H1 (cell line): Measurements from ENCODE around the gene TSC22D4. TPM values are rescaled to one million over a fixed set of nuclear protein-coding genes. Genes with fewer than 3 reads are reported as not detected.

Experiments used
- CTCF ChIA-PET: fragments of 300-600 bp; sonication (Branson Sonifier 250); formaldehyde crosslinking; loops from one replicate; lab custom pipeline; 2021; ENCODE audit not compliant: partially characterized antibody; lab: Charles Lee
- POLR2A ChIA-PET: fragments of 300-600 bp; sonication (Branson Sonifier 250); formaldehyde crosslinking; loops from one replicate; lab custom pipeline; 2021; ENCODE audit warnings: inconsistent platforms; ENCODE audit not compliant: partially characterized antibody; lab: Charles Lee
- DNase-seq, 2 experiments: peaks; one replicate each; pipeline versions ENCODE4 v3.0.0 to v3.0.0-alpha.2; 2010 to 2022; ENCODE audit warnings: low spot score in 2 of 2, low read depth in 1 of 2, mixed read lengths in 1 of 2
- FAIRE-seq: peaks from 2 replicates; lab custom pipeline; 2011; peaks lifted over from hg19 to GRCh38; lab: Jason Lieb, UNC
- H2AFZ ChIP-seq: 2 replicates; pipeline ENCODE4 v1.8.1; 2012; ENCODE audit warnings: low read length, inconsistent platforms
- H2AK5ac ChIP-seq: 2 replicates; pipeline ENCODE4 v1.6.1; 2013; ENCODE audit warnings: low read depth, low read length
- H2BK120ac ChIP-seq: replicated peaks from 2 replicates; pipeline ENCODE3; 2013; ENCODE audit warnings: low read depth, low read length, inconsistent platforms
- H2BK12ac ChIP-seq: 2 replicates; pipeline ENCODE4 v1.6.1; 2013; ENCODE audit warnings: low read depth, low read length
- H2BK15ac ChIP-seq: 2 replicates; pipeline ENCODE4 v1.6.1; 2013; ENCODE audit warnings: low read length
- H2BK20ac ChIP-seq: 2 replicates; pipeline ENCODE4 v1.6.1; 2013; ENCODE audit warnings: low read length
- H2BK5ac ChIP-seq: 2 replicates; pipeline ENCODE4 v1.6.1; 2013; ENCODE audit warnings: low read depth, low read length
- H3K14ac ChIP-seq: 2 replicates; pipeline ENCODE4 v1.6.1; 2013; ENCODE audit warnings: inconsistent platforms; ENCODE audit not compliant: insufficient read length
- H3K18ac ChIP-seq: 2 replicates; pipeline ENCODE4 v1.6.1; 2013; ENCODE audit warnings: low read length; ENCODE audit errors: extremely low read depth
- H3K23ac ChIP-seq: 2 replicates; pipeline ENCODE4 v1.6.1; 2013; ENCODE audit warnings: inconsistent platforms; ENCODE audit not compliant: insufficient read length
- H3K23me2 ChIP-seq: 2 replicates; pipeline ENCODE4 v1.6.1; 2013; ENCODE audit warnings: low read depth, low read length
- H3K27ac ChIP-seq: 2 replicates; pipeline ENCODE4 v1.6.1; 2011; ENCODE audit warnings: low read depth, low read length, inconsistent platforms
- H3K27me3 ChIP-seq, 4 experiments: replicated peaks in 1 of 4; 1 replicate in 1 of 4; 2 replicates in 3 of 4; pipeline versions ENCODE4 v1.6.1 to v1.8.1; 2011 to 2013; ENCODE audit warnings: low read length in 3 of 4, mild to moderate bottlenecking in 3 of 4, inconsistent platforms in 2 of 4, mixed read lengths in 2 of 4, moderate library complexity in 1 of 4; ENCODE audit not compliant: control insufficient read depth in 3 of 4, insufficient read depth in 3 of 4; ENCODE audit errors: extremely low read depth in 1 of 4
- H3K36me3 ChIP-seq, 4 experiments: 2 replicates each; pipeline versions ENCODE4 v1.6.1 to v1.8.1; 2011 to 2013; ENCODE audit warnings: mild to moderate bottlenecking in 4 of 4, low read length in 3 of 4, moderate library complexity in 2 of 4, control low read depth in 1 of 4, inconsistent platforms in 1 of 4; ENCODE audit not compliant: insufficient read depth in 4 of 4, control insufficient read depth in 2 of 4
- H3K4ac ChIP-seq: replicated peaks from 2 replicates; pipeline ENCODE3; 2013; ENCODE audit warnings: low read length, low read depth, mixed read lengths, inconsistent platforms; ENCODE audit not compliant: insufficient read length
- H3K4me1 ChIP-seq, 4 experiments: replicated peaks in 1 of 4; 1 replicate in 1 of 4; 2 replicates in 3 of 4; pipeline versions ENCODE4 v1.6.1 to v1.8.1; 2011 to 2013; ENCODE audit warnings: low read length in 3 of 4, inconsistent platforms in 2 of 4, mixed read lengths in 1 of 4; ENCODE audit not compliant: insufficient read depth in 4 of 4, control insufficient read depth in 3 of 4
- H3K4me2 ChIP-seq, 2 experiments: 2 replicates each; pipeline versions ENCODE4 v1.6.1 to v1.8.1; 2011 to 2013; ENCODE audit warnings: low read depth in 2 of 2, low read length in 2 of 2, control low read depth in 1 of 2, inconsistent platforms in 1 of 2, mild to moderate bottlenecking in 1 of 2; ENCODE audit not compliant: insufficient read depth in 1 of 2
- H3K4me3 ChIP-seq, 4 experiments: fragments of 200-600, 300-600 bp in 1 of 4; sonication (generic), shearing (Covaris generic), sonication (Bioruptor Twin) in 1 of 4; 2 replicates each; pipeline versions ENCODE4 v1.5.1 to v1.8.1; 2011 to 2016; ENCODE audit warnings: low read length in 4 of 4, low read depth in 3 of 4, control low read depth in 2 of 4, inconsistent platforms in 2 of 4, mild to moderate bottlenecking in 2 of 4, mixed read lengths in 1 of 4, moderate library complexity in 1 of 4; ENCODE audit not compliant: insufficient read depth in 2 of 4; ENCODE audit errors: extremely low read depth in 1 of 4
- H3K56ac ChIP-seq: replicated peaks from 2 replicates; pipeline ENCODE3; 2013; ENCODE audit warnings: low read depth, mild to moderate bottlenecking, mixed read lengths, low read length, inconsistent platforms; ENCODE audit not compliant: insufficient read length
- H3K79me1 ChIP-seq: 2 replicates; pipeline ENCODE4 v1.6.1; 2013; ENCODE audit warnings: low read depth, low read length, control low read depth
- H3K79me2 ChIP-seq, 2 experiments: 2 replicates each; pipeline versions ENCODE4 v1.6.1 to v1.8.1; 2012 to 2013; ENCODE audit warnings: low read length in 2 of 2, mild to moderate bottlenecking in 2 of 2, inconsistent platforms in 1 of 2; ENCODE audit not compliant: insufficient read depth in 2 of 2, control insufficient read depth in 1 of 2
- H3K9ac ChIP-seq, 4 experiments: replicated peaks in 1 of 4; 1 replicate in 1 of 4; 2 replicates in 3 of 4; pipeline versions ENCODE4 v1.6.1 to v1.8.1; 2011 to 2013; ENCODE audit warnings: low read depth in 3 of 4, low read length in 3 of 4, control low read depth in 2 of 4, mild to moderate bottlenecking in 2 of 4, moderate library complexity in 2 of 4, inconsistent platforms in 1 of 4; ENCODE audit errors: extremely low read depth in 1 of 4
- H3K9me3 ChIP-seq, 2 experiments: 2 replicates each; pipeline versions ENCODE4 v1.6.1 to v1.8.1; 2012 to 2013; ENCODE audit warnings: mild to moderate bottlenecking in 2 of 2, moderate library complexity in 2 of 2, control low read depth in 1 of 2, inconsistent platforms in 1 of 2, low read depth in 1 of 2, low read length in 1 of 2, mixed read lengths in 1 of 2; ENCODE audit not compliant: insufficient read depth in 2 of 2
- H4K20me1 ChIP-seq, 2 experiments: replicated peaks in 1 of 2; 2 replicates each; pipeline versions ENCODE3 to v1.8.1; 2011 to 2013; ENCODE audit warnings: inconsistent platforms in 2 of 2, low read length in 2 of 2, mild to moderate bottlenecking in 1 of 2; ENCODE audit not compliant: insufficient read depth in 2 of 2, control insufficient read depth in 1 of 2
- H4K5ac ChIP-seq: 2 replicates; pipeline ENCODE4 v1.6.1; 2013; ENCODE audit warnings: low read length, low read depth, mixed read lengths, inconsistent platforms; ENCODE audit not compliant: insufficient read length
- H4K8ac ChIP-seq: 2 replicates; pipeline ENCODE4 v1.8.0; 2013; ENCODE audit warnings: mild to moderate bottlenecking, moderate library complexity, low read length, inconsistent platforms; ENCODE audit not compliant: insufficient read depth; ENCODE audit errors: extremely low read depth
- H4K91ac ChIP-seq: replicated peaks from 2 replicates; pipeline ENCODE3; 2013; ENCODE audit warnings: low read length, mixed read lengths, inconsistent platforms; ENCODE audit not compliant: insufficient read length
- HDAC2 ChIP-seq, 2 experiments: fragments of 300-600 bp in 1 of 2; sonication (generic) in 1 of 2; IDR thresholded peaks; 2 replicates each; pipeline ENCODE4 v1.6.1; 2011 to 2012; ENCODE audit warnings: low read depth in 2 of 2, low read length in 2 of 2, mild to moderate bottlenecking in 2 of 2, moderate library complexity in 2 of 2, borderline replicate concordance in 1 of 2, inconsistent platforms in 1 of 2
- JUN ChIP-seq: IDR thresholded peaks from 2 replicates; pipeline ENCODE4 v1.6.1; 2011; ENCODE audit warnings: low read depth, mild to moderate bottlenecking, improper control_type of control experiment, low read length
- RFX5 ChIP-seq: IDR thresholded peaks from 2 replicates; pipeline ENCODE4 v1.6.1; 2011; ENCODE audit warnings: low read depth, low read length, improper control_type of control experiment, borderline replicate concordance
- TCF12 ChIP-seq: IDR thresholded peaks from 2 replicates; pipeline ENCODE4 v1.6.1; 2011; ENCODE audit warnings: low read depth, mild to moderate bottlenecking, low read length
- WGBS, 2 experiments: shearing (Covaris generic) in 1 of 2; methylation state at CpG; one replicate each; pipeline versions ENCODE4 v1.1.6 to v1.1.7; 2013 to 2015; ENCODE audit warnings: low lambda C conversion rate in 2 of 2, mixed read lengths in 2 of 2, inconsistent platforms in 1 of 2, low coverage in 1 of 2, missing lambda C conversion rate in 1 of 2; ENCODE audit not compliant: insufficient replicate concordance in 2 of 2, insufficient coverage in 1 of 2, insufficient read length in 1 of 2; ENCODE audit errors: extremely low coverage in 1 of 2, missing lambda C conversion rate in 1 of 2; 5-methylcytosine and 5-hydroxymethylcytosine counted together
- long read RNA-seq, 2 experiments: library from RNA in 1 of 2; library from capped mRNA in 1 of 2; stranded (forward); transcript quantifications; one replicate each; pipeline ENCODE4 v2.0.0, GENCODE V29; 2021; ENCODE audit warnings: inconsistent platforms in 1 of 2
- polyA minus RNA-seq, 3 experiments: library from RNA; depleted of rRNA, polyadenylated mRNA; stranded (reverse); fragments of >200 nt; gene quantifications; 1 replicate in 2 of 3; 2 replicates in 1 of 3; pipeline ENCODE4 v1.2.3, GENCODE V29; 2011
- polyA plus RNA-seq, 7 experiments: library from polyadenylated mRNA; depleted of rRNA in 3 of 7; stranded (reverse) in 5 of 7; unstranded in 2 of 7; fragments of >200 nt in 5 of 7; fragments of 200-250 nt in 2 of 7; gene quantifications; 1 replicate in 5 of 7; 2 replicates in 1 of 7; 4 replicates in 1 of 7; pipeline versions ENCODE4 v1.2.1 to v1.2.3, GENCODE V29; 2011 to 2013; ENCODE audit warnings: missing spikeins in 2 of 7, mixed read lengths in 2 of 7
- total RNA-seq: library from RNA; stranded (reverse); fragmentation: NEBNext Ultra II Directional; extraction: Animal tissue kit (Norgen Biotek cat#: 25700); gene quantifications from 2 replicates; pipeline ENCODE4 v1.2.1, GENCODE V29; 2021

The TSC22D4 gene
- 20.3 and 24.1 TPM in 2 replicates for total RNA-seq
- polyA plus RNA-seq (2011; rRNA removed), result 13.2 and 22.4 TPM in 2 replicates
- 14.7 TPM for polyA plus RNA-seq (2011; cell fraction: cytosol; rRNA removed)
- polyA plus RNA-seq (2011; cell fraction: nucleus; rRNA removed), result 22.4 TPM
- 13.5 to 21.7 TPM (median 20.5 TPM) in 4 replicates for polyA plus RNA-seq (2012, experiment 1 of 2)
- 18.7 TPM for polyA plus RNA-seq (2012, experiment 2 of 2)
- polyA plus RNA-seq (2013, experiment 1 of 2), result 15.3 TPM
- 14.1 TPM for polyA plus RNA-seq (2013, experiment 2 of 2)
- polyA minus RNA-seq (2011; rRNA and poly(A)+ RNA removed), result 4.6 and 6.6 TPM in 2 replicates
- polyA minus RNA-seq (2011; cell fraction: cytosol; rRNA and poly(A)+ RNA removed), result 15.1 TPM
- polyA minus RNA-seq (2011; cell fraction: nucleus; rRNA and poly(A)+ RNA removed), result 7.5 TPM
- long read RNA-seq, experiment 1, transcript TSC22D4-201 (5 exons, 2,383 nt), result major isoform, 7 of 26 reads
- long read RNA-seq, experiment 1, partial matches to known transcripts, result 11 of 26 reads
- long read RNA-seq, experiment 1, other reads (novel, unspliced or antisense), result 7 of 26 reads
- long read RNA-seq, experiment 2, result 0 reads

GRCh38 chr7:100478958-100479660 is at the start of gene TSC22D4:
TSS of gene TSC22D4 (minus strand) at chr7:100479214. CDS start at chr7:100478038, 1,176 bp downstream.
- H3K79me2 ChIP-seq, result no peaks in the 10 kb centered on the region
- H3K4me2 ChIP-seq, result peak within 1 kb of the TSS; percentile 81 to 83
- H4K91ac ChIP-seq, result no peak within 1 kb of the TSS
- CTCF ChIA-PET, result interaction anchor here (0.6 to 11.3 kb wide), 5 partner anchors 13 to 81 kb away, joined by 3 to 152 read pairs (median 6); partner anchors contain the start of gene SPACDR
- no peaks in the 10 kb centered on the region; the same call in 1 of the 2 replicates for H3K79me1 ChIP-seq
- H3K4me1 ChIP-seq, result peaks cover 0 to 12% (median 6%) of the 10 kb centered on the region in 4 experiments; a peak in 5 of 7 replicates
- no peak within 1 kb of the TSS for H2AFZ ChIP-seq
- H3K23ac ChIP-seq, result no peak within 1 kb of the TSS
- POLR2A ChIA-PET, result interaction anchor here (0.6 to 2.0 kb wide), 10 partner anchors 10 to 655 kb away, joined by 3 to 13 read pairs (median 4); partner anchors contain the start of genes MEPCE, PCOLCE and ZCWPW1
- H3K56ac ChIP-seq, result peak within 1 kb of the TSS; percentile 54
- H2BK12ac ChIP-seq, result no peak within 1 kb of the TSS
- H4K8ac ChIP-seq, result no peak within 1 kb of the TSS
- peak within 1 kb of the TSS in 2 of 4 experiments; percentile 52 to 54; a peak in 2 of 7 replicates for H3K9ac ChIP-seq
- peak within 1 kb of the TSS; percentile 78 to 86 (median 81) for H3K4me3 ChIP-seq
- H3K27ac ChIP-seq, result no peak within 1 kb of the TSS
- peak within 1 kb of the TSS; percentile 44 for H4K5ac ChIP-seq
- H3K36me3 ChIP-seq, result peaks cover 0 to 3% (median 0%) of the 10 kb centered on the region in 4 experiments; a peak in 1 of 8 replicates
- H3K18ac ChIP-seq, result peak within 1 kb of the TSS; percentile 48; the same call in 1 of the 2 replicates
- no peak within 1 kb of the TSS for H2AK5ac ChIP-seq
- H3K14ac ChIP-seq, result no peak within 1 kb of the TSS
- H3K23me2 ChIP-seq, result peaks cover 6% of the 10 kb centered on the region; the same call in 1 of the 2 replicates
- 2% methylated on average over 19 of the region's 27 CpGs; no CpG with 5 or more reads in 1 of the 2 experiments for WGBS, 2 experiments
- peak within 1 kb of the TSS; percentile 54; the same call in 1 of the 2 replicates for H2BK5ac ChIP-seq
- H2BK15ac ChIP-seq, result no peak within 1 kb of the TSS
- no peaks in the 10 kb centered on the region for H3K9me3 ChIP-seq
- no peak within 1 kb of the TSS for H2BK120ac ChIP-seq
- H4K20me1 ChIP-seq, result no peaks in the 10 kb centered on the region
- H3K27me3 ChIP-seq, result no peaks in the 10 kb centered on the region
- FAIRE-seq (no peak), DNase-seq (peak; percentile 90 to 96)
- H2BK20ac ChIP-seq, result no peak within 1 kb of the TSS
- no peak within 1 kb of the TSS for H3K4ac ChIP-seq
- TF ChIP-seq HDAC2 (IDR thresholded peaks at IDR 0.05; ENCODE audit: borderline replicate concordance in 1 of 2, low read depth in 2 of 2, low read length in 2 of 2) (peak in 1 of 2 experiments; percentile 97; a peak in 2 of 4 replicates), RFX5 (no peak), TCF12 (0 out of 2 replicates have a peak, but pooled peaks have one; percentile 59), JUN (no peak)
